IMR-90 (cell line): ENCODE data around the gene ATG101.

Source experiments
- FOS ChIP-seq: fragments of 150-350 bp; IDR thresholded peaks from 2 replicates; pipeline ENCODE4 v1.6.1; 2016; ENCODE audit warnings: low read depth, low read length
- MAZ ChIP-seq: IDR thresholded peaks from 2 replicates; pipeline ENCODE4 v1.6.1; 2012; ENCODE audit warnings: low read depth, mild to moderate bottlenecking, low read length, improper control_type of control experiment, moderate library complexity, borderline replicate concordance
- MXI1 ChIP-seq: IDR thresholded peaks from 2 replicates; pipeline ENCODE4 v1.6.1; 2012; ENCODE audit warnings: low read depth, mild to moderate bottlenecking, low read length, moderate library complexity, borderline replicate concordance
- POLR2A ChIP-seq: IDR thresholded peaks from 2 replicates; pipeline ENCODE4 v1.6.1; 2012; ENCODE audit warnings: mild to moderate bottlenecking, low read depth, low read length
- RAD21 ChIP-seq: IDR thresholded peaks from 2 replicates; pipeline ENCODE4 v1.6.1; 2012; ENCODE audit warnings: low read length, improper control_type of control experiment
- TF ChIP-seq, protein P1 (sequence below): conservative IDR thresholded peaks from 2 replicates; pipeline ENCODE4 v1.5.1; 2012; ENCODE audit warnings: mild to moderate bottlenecking, low read depth, low read length, improper control_type of control experiment

DNA sequence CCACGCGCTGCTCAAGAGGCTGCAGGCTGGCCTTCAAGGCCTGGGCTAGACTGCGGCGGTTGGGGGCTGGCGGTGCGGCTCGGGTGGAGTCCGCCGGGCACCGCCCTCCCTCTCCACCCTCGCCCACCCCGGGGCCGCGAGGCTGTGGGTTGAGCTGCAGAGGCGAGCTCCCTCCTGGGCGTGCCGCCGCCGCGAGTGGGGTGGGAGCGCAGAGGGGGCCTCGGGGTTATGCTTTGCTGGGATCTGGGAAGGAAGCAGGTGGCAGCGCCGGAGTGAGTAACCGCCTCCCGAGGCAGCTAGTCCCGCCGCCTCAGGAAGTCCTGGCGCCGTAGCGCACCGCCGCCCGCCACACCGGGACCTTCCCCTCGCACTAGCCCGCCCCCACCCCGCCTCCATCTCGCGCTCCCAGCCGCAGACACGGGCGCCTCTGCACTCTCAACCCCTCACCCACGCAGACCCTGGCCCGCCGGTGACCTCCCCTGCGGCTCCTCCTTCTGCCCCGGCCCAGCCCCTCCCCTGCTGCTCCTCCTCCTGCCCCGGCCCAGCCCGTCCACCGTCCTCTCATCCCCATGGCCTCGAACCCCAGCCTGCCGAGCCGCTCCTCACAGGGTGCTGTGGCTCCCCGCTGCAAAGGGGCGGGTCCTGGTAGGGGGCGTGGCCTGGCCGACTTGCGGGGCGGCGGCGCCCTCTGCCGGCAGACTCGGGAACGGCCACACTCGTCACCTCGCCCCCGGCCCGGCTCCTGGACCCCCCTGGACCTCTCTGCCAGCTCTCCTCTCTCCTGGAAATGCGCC is 46.4 kb upstream of the ATG101 start:
- TF ChIP-seq, protein P1, sequence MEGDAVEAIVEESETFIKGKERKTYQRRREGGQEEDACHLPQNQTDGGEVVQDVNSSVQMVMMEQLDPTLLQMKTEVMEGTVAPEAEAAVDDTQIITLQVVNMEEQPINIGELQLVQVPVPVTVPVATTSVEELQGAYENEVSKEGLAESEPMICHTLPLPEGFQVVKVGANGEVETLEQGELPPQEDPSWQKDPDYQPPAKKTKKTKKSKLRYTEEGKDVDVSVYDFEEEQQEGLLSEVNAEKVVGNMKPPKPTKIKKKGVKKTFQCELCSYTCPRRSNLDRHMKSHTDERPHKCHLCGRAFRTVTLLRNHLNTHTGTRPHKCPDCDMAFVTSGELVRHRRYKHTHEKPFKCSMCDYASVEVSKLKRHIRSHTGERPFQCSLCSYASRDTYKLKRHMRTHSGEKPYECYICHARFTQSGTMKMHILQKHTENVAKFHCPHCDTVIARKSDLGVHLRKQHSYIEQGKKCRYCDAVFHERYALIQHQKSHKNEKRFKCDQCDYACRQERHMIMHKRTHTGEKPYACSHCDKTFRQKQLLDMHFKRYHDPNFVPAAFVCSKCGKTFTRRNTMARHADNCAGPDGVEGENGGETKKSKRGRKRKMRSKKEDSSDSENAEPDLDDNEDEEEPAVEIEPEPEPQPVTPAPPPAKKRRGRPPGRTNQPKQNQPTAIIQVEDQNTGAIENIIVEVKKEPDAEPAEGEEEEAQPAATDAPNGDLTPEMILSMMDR, result peak; percentile 96
- TF ChIP-seq FOS (no peak), MXI1 (peak; percentile 40; the same call in 1 of the 2 replicates), POLR2A (no peak; the same call in none of the 2 replicates), RAD21 (peak; percentile 78), MAZ (peak; percentile 63; the same call in 1 of the 2 replicates)
